HEK293 (cell line): ENCODE measurements around the gene SPATA12.

ENCODE experiments used
- CTCF ChIA-PET: fragments of 350-600 bp; formaldehyde crosslinking; extraction: SDS; loops from one replicate; lab custom pipeline; 2021; ENCODE audit warnings: antibody characterized with exemption; lab: Yijun Ruan, JAX
- POLR2A ChIA-PET: fragments of 300-600 bp; formaldehyde crosslinking; extraction: SDS; loops from one replicate; lab custom pipeline; 2020; ENCODE audit warnings: antibody characterized with exemption, inconsistent platforms; lab: Yijun Ruan, JAX
- H3K27ac ChIP-seq: fragments of 200-500 bp; sonication (Bioruptor generic); 2 replicates; pipeline ENCODE4 v1.5.1; 2014; ENCODE audit warnings: low read depth, low read length, control low read depth, inconsistent platforms; ENCODE audit errors: extremely low read depth
- H3K36me3 ChIP-seq, 2 experiments: fragments of 200-500 bp in 1 of 2; sonication (Bioruptor generic) in 1 of 2; 1 replicate in 1 of 2; 2 replicates in 1 of 2; pipeline ENCODE4 v1.5.1; 2014 to 2017; ENCODE audit warnings: inconsistent platforms in 2 of 2, low read length in 2 of 2; ENCODE audit not compliant: control insufficient read depth in 2 of 2, insufficient read depth in 1 of 2
- H3K4me1 ChIP-seq: fragments of 200-500 bp; sonication (Bioruptor generic); 2 replicates; pipeline ENCODE4 v1.5.1; 2014; ENCODE audit warnings: mild to moderate bottlenecking, low read length, inconsistent platforms; ENCODE audit not compliant: control insufficient read depth, insufficient read depth
- H3K4me3 ChIP-seq: 2 replicates; pipeline ENCODE4 v1.5.1; 2011; ENCODE audit warnings: low read depth, mild to moderate bottlenecking, control low read depth, low read length, moderate library complexity
- H3K9me3 ChIP-seq: fragments of 200-500 bp; sonication (Bioruptor generic); 2 replicates; pipeline ENCODE4 v1.5.1; 2014; ENCODE audit warnings: low read depth, low read length, inconsistent platforms; ENCODE audit not compliant: control insufficient read depth, insufficient read depth
- HOXC10 ChIP-seq: sonication (generic); formaldehyde crosslinking; IDR thresholded peaks from 2 replicates; pipeline ENCODE4 v1.8.1; 2023; ENCODE audit warnings: mild to moderate bottlenecking, missing genetic modification reagents
- OVOL3 ChIP-seq: fragments of 450-650 bp; formaldehyde crosslinking; IDR thresholded peaks from 2 replicates; pipeline ENCODE4 v1.5.1; 2016; ENCODE audit warnings: missing biosample characterization, missing genetic modification characterization
- REPIN1 ChIP-seq: fragments of 450-650 bp; formaldehyde crosslinking; IDR thresholded peaks from 2 replicates; pipeline ENCODE4 v1.5.1; 2017; ENCODE audit warnings: missing biosample characterization, missing genetic modification characterization, low read depth
- SCRT2 ChIP-seq: fragments of 450-650 bp; formaldehyde crosslinking; IDR thresholded peaks from 2 replicates; pipeline ENCODE4 v1.5.1; 2016; ENCODE audit warnings: missing biosample characterization, missing genetic modification characterization
- SP2 ChIP-seq: fragments of 450-650 bp; formaldehyde crosslinking; IDR thresholded peaks from 2 replicates; pipeline ENCODE4 v1.5.1; 2016; ENCODE audit warnings: missing biosample characterization, missing genetic modification characterization
- YY1 ChIP-seq: fragments of 450-650 bp; formaldehyde crosslinking; IDR thresholded peaks from 2 replicates; pipeline ENCODE4 v1.5.1; 2018; ENCODE audit warnings: missing biosample characterization, missing genetic modification characterization
- ZFHX2 ChIP-seq: fragments of 450-650 bp; formaldehyde crosslinking; conservative IDR thresholded peaks from 2 replicates; pipeline ENCODE4 v1.5.1; 2016; ENCODE audit warnings: missing biosample characterization, missing genetic modification characterization
- ZFP3 ChIP-seq: fragments of 450-650 bp; formaldehyde crosslinking; IDR thresholded peaks from 2 replicates; pipeline ENCODE4 v1.5.1; 2016; ENCODE audit warnings: low read depth, missing biosample characterization, missing genetic modification characterization
- ZNF114 ChIP-seq: fragments of 450-650 bp; formaldehyde crosslinking; IDR thresholded peaks from 2 replicates; pipeline ENCODE4 v1.5.0; 2017; ENCODE audit warnings: missing biosample characterization, missing genetic modification characterization
- ZNF132 ChIP-seq: fragments of 450-650 bp; formaldehyde crosslinking; IDR thresholded peaks from 2 replicates; pipeline ENCODE4 v1.5.1; 2017; ENCODE audit warnings: missing biosample characterization, missing genetic modification characterization, borderline replicate concordance
- ZNF202 ChIP-seq: fragments of 450-650 bp; formaldehyde crosslinking; IDR thresholded peaks from 2 replicates; pipeline ENCODE4 v1.5.1; 2016; ENCODE audit warnings: missing biosample characterization, missing genetic modification characterization, borderline replicate concordance
- ZNF221 ChIP-seq: fragments of 450-650 bp; formaldehyde crosslinking; IDR thresholded peaks from 2 replicates; pipeline ENCODE4 v1.5.1; 2017; ENCODE audit warnings: missing biosample characterization, missing genetic modification characterization, borderline replicate concordance
- ZNF248 ChIP-seq: fragments of 450-650 bp; formaldehyde crosslinking; IDR thresholded peaks from 2 replicates; pipeline ENCODE4 v1.5.1; 2017; ENCODE audit warnings: missing biosample characterization, missing genetic modification characterization
- ZNF324 ChIP-seq: fragments of 450-650 bp; formaldehyde crosslinking; IDR thresholded peaks from 2 replicates; pipeline ENCODE4 v1.5.1; 2016; ENCODE audit warnings: missing biosample characterization, missing genetic modification characterization
- ZNF350 ChIP-seq: fragments of 450-650 bp; formaldehyde crosslinking; IDR thresholded peaks from 2 replicates; pipeline ENCODE4 v1.5.0; 2017; ENCODE audit warnings: missing biosample characterization, mild to moderate bottlenecking, missing genetic modification characterization
- ZNF501 ChIP-seq: fragments of 450-650 bp; formaldehyde crosslinking; IDR thresholded peaks from 2 replicates; pipeline ENCODE4 v1.5.1; 2016; ENCODE audit warnings: missing biosample characterization, missing genetic modification characterization
- ZNF514 ChIP-seq: fragments of 450-650 bp; formaldehyde crosslinking; IDR thresholded peaks from 2 replicates; pipeline ENCODE4 v1.5.1; 2016; ENCODE audit warnings: missing biosample characterization, missing genetic modification characterization
- ZNF571 ChIP-seq: fragments of 450-650 bp; formaldehyde crosslinking; IDR thresholded peaks from 2 replicates; pipeline ENCODE4 v1.5.0; 2017; ENCODE audit warnings: missing biosample characterization, missing genetic modification characterization
- ZNF600 ChIP-seq: fragments of 450-650 bp; formaldehyde crosslinking; IDR thresholded peaks from 2 replicates; pipeline ENCODE4 v1.5.1; 2016; ENCODE audit warnings: missing biosample characterization, missing genetic modification characterization
- ZNF610 ChIP-seq: fragments of 450-650 bp; formaldehyde crosslinking; IDR thresholded peaks from 2 replicates; pipeline ENCODE4 v1.5.1; 2016; ENCODE audit warnings: missing biosample characterization, missing genetic modification characterization, borderline replicate concordance
- ZNF621 ChIP-seq: fragments of 450-650 bp; formaldehyde crosslinking; IDR thresholded peaks from 2 replicates; pipeline ENCODE4 v1.5.1; 2017; ENCODE audit warnings: missing biosample characterization, missing genetic modification characterization
- ZNF660 ChIP-seq: fragments of 450-650 bp; IDR thresholded peaks from 2 replicates; pipeline ENCODE4 v1.5.1; 2018; ENCODE audit warnings: missing biosample characterization, mild to moderate bottlenecking, missing genetic modification characterization
- ZNF701 ChIP-seq: fragments of 450-650 bp; formaldehyde crosslinking; IDR thresholded peaks from 2 replicates; pipeline ENCODE4 v1.5.1; 2016; ENCODE audit warnings: missing biosample characterization, missing genetic modification characterization
- ZSCAN30 ChIP-seq: fragments of 450-650 bp; IDR thresholded peaks from 2 replicates; pipeline ENCODE4 v1.5.1; 2018; ENCODE audit warnings: missing biosample characterization, mild to moderate bottlenecking, missing genetic modification characterization, moderate library complexity
- TF ChIP-seq, protein P1 (sequence below): fragments of 450-650 bp; formaldehyde crosslinking; IDR thresholded peaks from 2 replicates; pipeline ENCODE4 v1.5.1; 2016; ENCODE audit warnings: missing biosample characterization, missing genetic modification characterization
- TF ChIP-seq, protein P2 (sequence below): fragments of 450-650 bp; formaldehyde crosslinking; IDR thresholded peaks from 2 replicates; pipeline ENCODE4 v1.5.1; 2016; ENCODE audit warnings: missing biosample characterization, missing genetic modification characterization
- TF ChIP-seq, protein P3 (sequence below): fragments of 450-650 bp; formaldehyde crosslinking; IDR thresholded peaks from 2 replicates; pipeline ENCODE4 v1.5.1; 2016; ENCODE audit warnings: missing biosample characterization, missing genetic modification characterization
- TF ChIP-seq, protein P4 (sequence below): fragments of 450-650 bp; formaldehyde crosslinking; IDR thresholded peaks from 2 replicates; pipeline ENCODE4 v1.5.1; 2016; ENCODE audit warnings: missing biosample characterization, missing genetic modification characterization

Gene SPATA12

DNA sequence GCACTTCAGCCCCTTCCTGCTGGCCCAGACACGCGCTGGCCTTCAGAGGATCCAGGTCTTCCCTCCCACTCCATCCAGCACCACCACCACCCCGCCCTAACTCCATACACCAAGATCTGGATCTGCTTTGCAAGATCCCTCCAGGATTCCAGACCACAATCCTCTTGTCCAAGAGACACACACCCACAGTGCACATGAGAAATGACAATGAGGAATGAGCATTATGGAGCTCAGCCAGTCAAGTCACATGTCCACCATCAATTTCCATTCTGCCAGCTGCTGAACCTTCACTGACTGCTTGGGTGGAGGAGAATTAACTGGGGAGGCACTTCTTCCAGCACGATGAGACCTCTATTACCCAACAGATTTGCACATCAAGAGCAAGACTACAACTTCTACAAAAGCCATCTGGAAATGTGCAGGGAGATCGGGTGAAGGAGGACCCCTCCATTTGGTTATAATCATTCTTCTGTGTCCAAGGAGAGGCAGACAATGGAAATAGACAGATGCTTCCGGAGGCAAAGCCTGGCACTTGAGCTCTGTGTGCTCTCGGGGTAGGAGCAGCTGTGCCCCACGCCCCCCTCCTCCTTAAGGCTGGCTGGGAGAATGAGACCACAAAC is 12.3 kb upstream of the SPATA12 start (continued):
- TF ChIP-seq, protein P1, sequence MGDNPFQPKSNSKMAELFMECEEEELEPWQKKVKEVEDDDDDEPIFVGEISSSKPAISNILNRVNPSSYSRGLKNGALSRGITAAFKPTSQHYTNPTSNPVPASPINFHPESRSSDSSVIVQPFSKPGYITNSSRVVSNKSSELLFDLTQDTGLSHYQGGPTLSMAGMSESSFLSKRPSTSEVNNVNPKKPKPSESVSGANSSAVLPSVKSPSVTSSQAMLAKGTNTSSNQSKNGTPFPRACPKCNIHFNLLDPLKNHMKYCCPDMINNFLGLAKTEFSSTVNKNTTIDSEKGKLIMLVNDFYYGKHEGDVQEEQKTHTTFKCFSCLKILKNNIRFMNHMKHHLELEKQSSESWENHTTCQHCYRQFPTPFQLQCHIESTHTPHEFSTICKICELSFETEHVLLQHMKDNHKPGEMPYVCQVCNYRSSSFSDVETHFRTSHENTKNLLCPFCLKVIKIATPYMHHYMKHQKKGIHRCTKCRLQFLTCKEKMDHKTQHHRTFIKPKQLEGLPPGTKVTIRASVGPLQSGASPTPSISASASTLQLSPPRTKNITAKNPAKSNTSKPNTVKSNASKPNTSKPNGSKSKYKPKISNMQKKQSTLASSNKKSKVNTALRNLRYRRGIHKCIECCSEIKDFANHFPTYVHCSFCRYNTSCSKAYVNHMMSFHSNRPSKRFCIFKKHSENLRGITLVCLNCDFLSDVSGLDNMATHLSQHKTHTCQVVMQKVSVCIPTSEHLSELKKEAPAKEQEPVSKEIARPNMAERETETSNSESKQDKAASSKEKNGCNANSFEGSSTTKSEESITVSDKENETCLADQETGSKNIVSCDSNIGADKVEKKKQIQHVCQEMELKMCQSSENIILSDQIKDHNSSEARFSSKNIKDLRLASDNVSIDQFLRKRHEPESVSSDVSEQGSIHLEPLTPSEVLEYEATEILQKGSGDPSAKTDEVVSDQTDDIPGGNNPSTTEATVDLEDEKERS (tag by site-specific recombination), result no peak
- TF ChIP-seq ZNF221 (tag by site-specific recombination) (no peak), SP2 (no peak), ZFHX2 (tag by site-specific recombination) (peak; percentile 49), YY1 (no peak), ZNF202 (tag by site-specific recombination) (no peak), ZNF350 (no peak), ZNF132 (tag by site-specific recombination) (no peak), OVOL3 (no peak)

DNA sequence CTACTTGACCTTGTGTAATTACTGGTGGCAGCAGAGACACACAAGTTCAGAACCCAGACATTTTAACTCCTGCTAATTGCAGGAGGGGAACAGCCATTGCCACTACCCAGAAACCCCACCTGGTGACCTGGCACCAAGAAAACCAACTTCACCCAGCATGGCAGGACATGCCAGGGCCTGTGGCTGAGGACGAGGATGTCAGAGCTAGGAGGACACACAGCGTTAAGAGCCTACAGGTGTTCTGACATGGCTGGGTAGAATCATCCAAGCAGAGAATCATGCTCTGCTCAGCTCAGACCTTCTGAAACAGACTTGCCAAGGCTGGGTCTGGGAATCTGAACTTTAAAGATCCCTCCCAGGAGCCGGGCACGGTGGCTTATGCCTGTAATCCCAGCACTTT is 11.7 kb upstream of the SPATA12 start:
- Histone ChIP-seq H3K27ac (no peak overlapping the region), H3K9me3 (no peaks in the 10 kb centered on the region), H3K4me3 (no peak overlapping the region), H3K4me1 (no peaks in the 10 kb centered on the region), H3K36me3 (no peaks in the 10 kb centered on the region)
- TF ChIP-seq ZFP3 (tag by site-specific recombination) (no peak), SCRT2 (tag by site-specific recombination) (0 out of 2 replicates have a peak, but pooled peaks have one; percentile 9)
- ChIA-PET POLR2A (no interaction called here), CTCF (no interaction called here)

DNA sequence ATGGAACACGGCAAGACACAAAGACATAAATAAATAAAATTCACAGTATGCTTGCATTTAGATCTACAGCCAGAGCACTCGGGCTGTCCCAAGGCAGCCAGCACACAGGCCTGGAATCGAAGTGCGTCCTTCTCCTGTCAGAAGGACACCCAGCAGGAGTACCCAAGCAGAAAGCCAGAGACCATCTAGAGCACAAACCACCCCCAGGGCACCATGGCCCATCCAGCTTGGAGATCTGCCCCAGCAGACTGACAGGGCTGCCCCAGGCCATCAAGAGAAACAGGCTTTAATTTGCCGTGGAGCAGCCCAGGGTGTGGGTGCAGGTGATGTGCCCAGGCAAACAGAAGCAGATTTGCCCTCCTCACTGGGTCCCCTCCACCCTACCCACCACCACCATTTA is 7.8 kb upstream of the SPATA12 start:
- Histone ChIP-seq H3K9me3 (no peaks in the 10 kb centered on the region), H3K4me1 (no peaks in the 10 kb centered on the region), H3K27ac (no peak overlapping the region), H3K4me3 (no peak overlapping the region), H3K36me3 (no peaks in the 10 kb centered on the region)
- ChIA-PET POLR2A (no interaction called here), CTCF (no interaction called here)
- TF ChIP-seq ZSCAN30 (tag by site-specific recombination) (no peak), ZNF324 (no peak), ZNF501 (tag by site-specific recombination) (no peak), ZNF660 (tag by site-specific recombination) (no peak), REPIN1 (tag by site-specific recombination) (no peak), ZNF571 (no peak), ZNF600 (no peak), HOXC10 (no peak), ZNF621 (tag by site-specific recombination) (no peak), ZNF248 (tag by site-specific recombination) (no peak), ZNF514 (tag by site-specific recombination) (no peak), ZNF610 (no peak), ZNF114 (tag by site-specific recombination) (no peak), ZNF701 (no peak)
- TF ChIP-seq, protein P2, sequence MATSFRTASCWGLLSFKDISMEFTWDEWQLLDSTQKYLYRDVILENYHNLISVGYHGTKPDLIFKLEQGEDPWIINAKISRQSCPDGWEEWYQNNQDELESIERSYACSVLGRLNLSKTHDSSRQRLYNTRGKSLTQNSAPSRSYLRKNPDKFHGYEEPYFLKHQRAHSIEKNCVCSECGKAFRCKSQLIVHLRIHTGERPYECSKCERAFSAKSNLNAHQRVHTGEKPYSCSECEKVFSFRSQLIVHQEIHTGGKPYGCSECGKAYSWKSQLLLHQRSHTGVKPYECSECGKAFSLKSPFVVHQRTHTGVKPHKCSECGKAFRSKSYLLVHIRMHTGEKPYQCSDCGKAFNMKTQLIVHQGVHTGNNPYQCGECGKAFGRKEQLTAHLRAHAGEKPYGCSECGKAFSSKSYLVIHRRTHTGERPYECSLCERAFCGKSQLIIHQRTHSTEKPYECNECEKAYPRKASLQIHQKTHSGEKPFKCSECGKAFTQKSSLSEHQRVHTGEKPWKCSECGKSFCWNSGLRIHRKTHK (tag by site-specific recombination), result no peak
- TF ChIP-seq, protein P3, sequence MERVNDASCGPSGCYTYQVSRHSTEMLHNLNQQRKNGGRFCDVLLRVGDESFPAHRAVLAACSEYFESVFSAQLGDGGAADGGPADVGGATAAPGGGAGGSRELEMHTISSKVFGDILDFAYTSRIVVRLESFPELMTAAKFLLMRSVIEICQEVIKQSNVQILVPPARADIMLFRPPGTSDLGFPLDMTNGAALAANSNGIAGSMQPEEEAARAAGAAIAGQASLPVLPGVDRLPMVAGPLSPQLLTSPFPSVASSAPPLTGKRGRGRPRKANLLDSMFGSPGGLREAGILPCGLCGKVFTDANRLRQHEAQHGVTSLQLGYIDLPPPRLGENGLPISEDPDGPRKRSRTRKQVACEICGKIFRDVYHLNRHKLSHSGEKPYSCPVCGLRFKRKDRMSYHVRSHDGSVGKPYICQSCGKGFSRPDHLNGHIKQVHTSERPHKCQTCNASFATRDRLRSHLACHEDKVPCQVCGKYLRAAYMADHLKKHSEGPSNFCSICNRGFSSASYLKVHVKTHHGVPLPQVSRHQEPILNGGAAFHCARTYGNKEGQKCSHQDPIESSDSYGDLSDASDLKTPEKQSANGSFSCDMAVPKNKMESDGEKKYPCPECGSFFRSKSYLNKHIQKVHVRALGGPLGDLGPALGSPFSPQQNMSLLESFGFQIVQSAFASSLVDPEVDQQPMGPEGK (tag by site-specific recombination), result no peak
- TF ChIP-seq, protein P4, sequence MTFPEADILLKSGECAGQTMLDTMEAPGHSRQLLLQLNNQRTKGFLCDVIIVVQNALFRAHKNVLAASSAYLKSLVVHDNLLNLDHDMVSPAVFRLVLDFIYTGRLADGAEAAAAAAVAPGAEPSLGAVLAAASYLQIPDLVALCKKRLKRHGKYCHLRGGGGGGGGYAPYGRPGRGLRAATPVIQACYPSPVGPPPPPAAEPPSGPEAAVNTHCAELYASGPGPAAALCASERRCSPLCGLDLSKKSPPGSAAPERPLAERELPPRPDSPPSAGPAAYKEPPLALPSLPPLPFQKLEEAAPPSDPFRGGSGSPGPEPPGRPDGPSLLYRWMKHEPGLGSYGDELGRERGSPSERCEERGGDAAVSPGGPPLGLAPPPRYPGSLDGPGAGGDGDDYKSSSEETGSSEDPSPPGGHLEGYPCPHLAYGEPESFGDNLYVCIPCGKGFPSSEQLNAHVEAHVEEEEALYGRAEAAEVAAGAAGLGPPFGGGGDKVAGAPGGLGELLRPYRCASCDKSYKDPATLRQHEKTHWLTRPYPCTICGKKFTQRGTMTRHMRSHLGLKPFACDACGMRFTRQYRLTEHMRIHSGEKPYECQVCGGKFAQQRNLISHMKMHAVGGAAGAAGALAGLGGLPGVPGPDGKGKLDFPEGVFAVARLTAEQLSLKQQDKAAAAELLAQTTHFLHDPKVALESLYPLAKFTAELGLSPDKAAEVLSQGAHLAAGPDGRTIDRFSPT (tag by site-specific recombination), result no peak
